Trophoblast cell (in vitro differentiated cells and primary cell): ENCODE results near the gene ANHX. TPM values are rescaled to one million over a fixed set of nuclear protein-coding genes. Genes with fewer than 3 reads are reported as not detected.
A peak's percentile ranks its signal among the peaks of the same experiment; 100 is the strongest.
"Not testable (repeated sequence)": the region's sequence is repeated elsewhere in the genome, so short reads cannot be mapped to it uniquely, and the experiment has no call there.

Experiments used
- DNase-seq, 2 donors: peaks; one replicate each; pipeline ENCODE4 v3.0.0-alpha.2; 2016
- H2AFZ ChIP-seq: 2 replicates; pipeline ENCODE4 v1.6.1; 2013; ENCODE audit warnings: low read length, moderate library complexity, mild to moderate bottlenecking; ENCODE audit not compliant: insufficient read depth, poor library complexity
- H2AK5ac ChIP-seq: 2 replicates; pipeline ENCODE4 v1.6.1; 2013; ENCODE audit warnings: mild to moderate bottlenecking, low read length
- H2BK120ac ChIP-seq: 2 replicates; pipeline ENCODE4 v1.6.1; 2013; ENCODE audit warnings: low read length, mild to moderate bottlenecking, moderate library complexity; ENCODE audit not compliant: insufficient read depth, poor library complexity
- H2BK12ac ChIP-seq: 2 replicates; pipeline ENCODE4 v1.6.1; 2013; ENCODE audit warnings: mild to moderate bottlenecking, low read length, moderate library complexity
- H2BK5ac ChIP-seq: 2 replicates; pipeline ENCODE4 v1.6.1; 2013; ENCODE audit warnings: low read length, low read depth, moderate library complexity, mild to moderate bottlenecking; ENCODE audit not compliant: poor library complexity
- H3K14ac ChIP-seq: 2 replicates; pipeline ENCODE4 v1.6.1; 2013; ENCODE audit warnings: mild to moderate bottlenecking, low read length
- H3K18ac ChIP-seq: 2 replicates; pipeline ENCODE4 v1.6.1; 2013; ENCODE audit warnings: mild to moderate bottlenecking, low read length
- H3K23ac ChIP-seq: 2 replicates; pipeline ENCODE4 v1.6.1; 2013; ENCODE audit warnings: low read length
- H3K27ac ChIP-seq: 2 replicates; pipeline ENCODE4 v1.5.1; 2013; ENCODE audit warnings: low read depth, mild to moderate bottlenecking, inconsistent platforms, low read length, moderate library complexity
- H3K27me3 ChIP-seq: 2 replicates; pipeline ENCODE4 v1.6.1; 2013; ENCODE audit warnings: inconsistent platforms, mild to moderate bottlenecking, low read length, moderate library complexity; ENCODE audit not compliant: insufficient read depth
- H3K36me3 ChIP-seq, 2 experiments: 1 replicate in 1 of 2; 2 replicates in 1 of 2; pipeline ENCODE4 v1.6.1; 2013; ENCODE audit warnings: low read length in 2 of 2, mild to moderate bottlenecking in 2 of 2, moderate library complexity in 1 of 2; ENCODE audit not compliant: insufficient read depth in 2 of 2, control insufficient read depth in 1 of 2
- H3K4ac ChIP-seq: 2 replicates; pipeline ENCODE4 v1.6.1; 2013; ENCODE audit warnings: low read depth, mild to moderate bottlenecking, low read length, moderate library complexity
- H3K4me1 ChIP-seq, 2 experiments: 1 replicate in 1 of 2; 2 replicates in 1 of 2; pipeline ENCODE4 v1.6.1; 2013; ENCODE audit warnings: low read length in 2 of 2, mild to moderate bottlenecking in 2 of 2, moderate library complexity in 1 of 2; ENCODE audit not compliant: insufficient read depth in 2 of 2, control insufficient read depth in 1 of 2
- H3K4me2 ChIP-seq: 2 replicates; pipeline ENCODE4 v1.6.1; 2013; ENCODE audit warnings: inconsistent platforms, mild to moderate bottlenecking, low read length, moderate library complexity
- H3K4me3 ChIP-seq: 2 replicates; pipeline ENCODE4 v1.5.1; 2013; ENCODE audit warnings: mild to moderate bottlenecking, low read depth, low read length, inconsistent platforms
- H3K79me1 ChIP-seq: one replicate; pipeline ENCODE4 v1.6.1; 2013; ENCODE audit warnings: low read length
- H3K79me2 ChIP-seq: 2 replicates; pipeline ENCODE4 v1.6.1; 2013; ENCODE audit warnings: low read length, mild to moderate bottlenecking; ENCODE audit not compliant: control insufficient read depth, insufficient read depth, poor library complexity
- H3K9ac ChIP-seq: 2 replicates; pipeline ENCODE4 v1.6.1; 2013; ENCODE audit warnings: mild to moderate bottlenecking, low read length
- H3K9me3 ChIP-seq: 2 replicates; pipeline ENCODE4 v1.6.1; 2013; ENCODE audit warnings: low read depth, mild to moderate bottlenecking, control low read depth, inconsistent platforms, low read length; ENCODE audit not compliant: insufficient read depth
- H4K12ac ChIP-seq: 2 replicates; pipeline ENCODE4 v1.6.1; 2013; ENCODE audit warnings: low read depth, mild to moderate bottlenecking, low read length, moderate library complexity
- H4K8ac ChIP-seq: 2 replicates; pipeline ENCODE4 v1.6.1; 2013; ENCODE audit warnings: low read depth, mild to moderate bottlenecking, low read length, moderate library complexity
- H4K91ac ChIP-seq: one replicate; pipeline ENCODE4 v1.6.1; 2013; ENCODE audit warnings: low read depth, mild to moderate bottlenecking, low read length, moderate library complexity
- WGBS: extraction: QIAGEN DNeasy Blood & Tissue Kit; methylation state at CpG from one replicate; pipeline ENCODE4 v1.1.7; 2013; ENCODE audit warnings: missing lambda C conversion rate; ENCODE audit not compliant: insufficient read length, insufficient coverage; ENCODE audit errors: extremely low coverage; 5-methylcytosine and 5-hydroxymethylcytosine counted together
- polyA plus RNA-seq: library from polyadenylated mRNA; stranded (reverse); fragments of 200-250 nt; gene quantifications from 2 replicates; pipeline ENCODE4 v1.2.3, GENCODE V29; 2013

ANHX gene
- polyA plus RNA-seq = not detected in 2 replicates

GRCh38 chr12:133235401-133236112 is at the start of gene ANHX:
Gene ANHX, minus strand, starts transcription at chr12:133235877. Its CDS starts 1,521 bp downstream, at chr12:133234356.
- H3K9ac ChIP-seq = no peak within 1 kb of the TSS
- no peak within 1 kb of the TSS for H4K91ac ChIP-seq
- no peak for DNase-seq
- no peaks in the 10 kb centered on the region for H3K27me3 ChIP-seq
- WGBS = no CpG with 5 or more reads among the region's 61 CpGs
- H3K4me1 ChIP-seq = no peaks in the 10 kb centered on the region
- H2BK120ac ChIP-seq = no peak within 1 kb of the TSS
- no peaks in the 10 kb centered on the region for H3K36me3 ChIP-seq
- no peak within 1 kb of the TSS for H2AK5ac ChIP-seq
- H3K4ac ChIP-seq = no peak within 1 kb of the TSS
- peaks cover 68% of the 10 kb centered on the region for H3K9me3 ChIP-seq
- no peak within 1 kb of the TSS for H2AFZ ChIP-seq
- H3K4me2 ChIP-seq = no peak within 1 kb of the TSS
- H3K4me3 ChIP-seq = peak within 1 kb of the TSS; percentile 39
- H4K8ac ChIP-seq = no peak within 1 kb of the TSS
- no peak within 1 kb of the TSS for H2BK5ac ChIP-seq
- no peak within 1 kb of the TSS for H3K23ac ChIP-seq
- no peak within 1 kb of the TSS for H3K14ac ChIP-seq
- no peak within 1 kb of the TSS for H2BK12ac ChIP-seq
- no peak within 1 kb of the TSS for H3K27ac ChIP-seq
- no peak within 1 kb of the TSS for H4K12ac ChIP-seq
- no peaks in the 10 kb centered on the region for H3K79me2 ChIP-seq
- H3K79me1 ChIP-seq = no peaks in the 10 kb centered on the region
- no peak within 1 kb of the TSS for H3K18ac ChIP-seq

GRCh38 chr12:133264668-133265067 is 29.0 kb upstream of the ANHX start:
- not testable (repeated sequence) for H4K91ac ChIP-seq, H3K18ac ChIP-seq, H3K79me2 ChIP-seq, H2AFZ ChIP-seq, H3K9me3 ChIP-seq, H3K4me3 ChIP-seq, H3K14ac ChIP-seq, H3K9ac ChIP-seq, H4K12ac ChIP-seq, H3K4me1 ChIP-seq, H2BK12ac ChIP-seq, DNase-seq, H4K8ac ChIP-seq, H3K36me3 ChIP-seq, H3K4me2 ChIP-seq, H2BK5ac ChIP-seq, H2BK120ac ChIP-seq, H2AK5ac ChIP-seq, H3K4ac ChIP-seq, H3K27me3 ChIP-seq, H3K23ac ChIP-seq, H3K79me1 ChIP-seq, H3K27ac ChIP-seq
- WGBS = no CpG with 5 or more reads among the region's 11 CpGs

GRCh38 chr12:133264173-133264572 is 28.5 kb upstream of the ANHX start:
- no peak overlapping the region for H2BK12ac ChIP-seq
- H3K4me3 ChIP-seq = no peak overlapping the region
- no CpG with 5 or more reads among the region's 33 CpGs for WGBS
- no peaks in the 10 kb centered on the region for H3K4me1 ChIP-seq
- no peak overlapping the region for H3K4me2 ChIP-seq
- no peak overlapping the region for H4K12ac ChIP-seq
- H3K36me3 ChIP-seq = no peaks in the 10 kb centered on the region
- H3K79me2 ChIP-seq = no peaks in the 10 kb centered on the region
- H3K27me3 ChIP-seq = no peaks in the 10 kb centered on the region
- no peak overlapping the region for H3K9ac ChIP-seq
- DNase-seq = no peak
- no peak overlapping the region for H3K4ac ChIP-seq
- H3K23ac ChIP-seq = no peak overlapping the region
- no peak overlapping the region for H3K14ac ChIP-seq
- no peaks in the 10 kb centered on the region for H3K79me1 ChIP-seq
- no peak overlapping the region for H4K91ac ChIP-seq
- H4K8ac ChIP-seq = no peak overlapping the region
- no peak overlapping the region for H2AFZ ChIP-seq
- peaks cover 4% of the 10 kb centered on the region for H3K9me3 ChIP-seq
- H2BK120ac ChIP-seq = no peak overlapping the region
- H3K18ac ChIP-seq = no peak overlapping the region
- no peak overlapping the region for H2AK5ac ChIP-seq
- H2BK5ac ChIP-seq = no peak overlapping the region
- H3K27ac ChIP-seq = no peak overlapping the region

GRCh38 chr12:133256321-133256720 is 20.6 kb upstream of the ANHX start:
- H3K23ac ChIP-seq = no peak overlapping the region
- H2BK12ac ChIP-seq = no peak overlapping the region
- no peak overlapping the region for H3K27ac ChIP-seq
- H3K36me3 ChIP-seq = no peaks in the 10 kb centered on the region
- H3K9me3 ChIP-seq = peaks cover 6% of the 10 kb centered on the region
- no peak overlapping the region for H4K8ac ChIP-seq
- no peak overlapping the region for H3K4me3 ChIP-seq
- H4K12ac ChIP-seq = no peak overlapping the region
- no peak overlapping the region for H2BK120ac ChIP-seq
- H3K14ac ChIP-seq = no peak overlapping the region
- H2AFZ ChIP-seq = no peak overlapping the region
- no peak overlapping the region for H3K4ac ChIP-seq
- no peak overlapping the region for H2BK5ac ChIP-seq
- no peaks in the 10 kb centered on the region for H3K4me1 ChIP-seq
- H4K91ac ChIP-seq = no peak overlapping the region
- no peak overlapping the region for H3K18ac ChIP-seq
- H3K9ac ChIP-seq = no peak overlapping the region
- H3K79me1 ChIP-seq = no peaks in the 10 kb centered on the region
- H3K4me2 ChIP-seq = no peak overlapping the region
- WGBS = no CpG with 5 or more reads among the region's 1 CpG
- H2AK5ac ChIP-seq = no peak overlapping the region
- H3K27me3 ChIP-seq = no peaks in the 10 kb centered on the region
- no peak for DNase-seq
- H3K79me2 ChIP-seq = no peaks in the 10 kb centered on the region
